Measurements from ENCODE around the gene PHACTR1. TPM values are rescaled to one million over a fixed set of nuclear protein-coding genes. Genes with fewer than 3 reads are reported as not detected.

Gene PHACTR1
- total and polyA plus RNA-seq, 2 of the 4 experiments (the other 2 are of a cell fraction): not detected

GRCh38 chr6:12898603-12899002 is 182.0 kb downstream of the PHACTR1 start:
- Histone ChIP-seq H3K4me1 (ENCODE audit: control insufficient read depth, insufficient read depth, low read length) (no peaks in the 10 kb centered on the region), H3K27ac (ENCODE audit: insufficient read depth, low read length) (no peak overlapping the region), H2BK15ac (ENCODE audit: low read depth, low read length) (no peak overlapping the region), H3K14ac (replicated peaks; ENCODE audit: low read depth, low read length) (no peak overlapping the region), H3K18ac (ENCODE audit: low read depth, low read length) (no peak overlapping the region), H3K4ac (ENCODE audit: low read depth, low read length) (no peak overlapping the region), H3K79me1 (ENCODE audit: low read depth in 1 of 2, low read length in 2 of 2) (no peaks in the 10 kb centered on the region), H2AK5ac (ENCODE audit: low read depth, low read length) (no peak overlapping the region), H3K27me3 (ENCODE audit: control insufficient read depth, insufficient read depth, low read length) (no peaks in the 10 kb centered on the region), H3K4me3 (ENCODE audit: insufficient read depth, low read depth, low read length) (no peak overlapping the region), H3K4me2 (ENCODE audit: low read depth, low read length) (no peak overlapping the region), H2AK9ac (replicated peaks; ENCODE audit: low read depth, low read length, poor library complexity) (no peak overlapping the region), H3K9ac (ENCODE audit: low read depth, low read length) (no peak overlapping the region), H2BK120ac (ENCODE audit: low read depth, low read length) (no peak overlapping the region), H2BK5ac (ENCODE audit: low read depth, low read length, poor library complexity, severe bottlenecking) (no peak overlapping the region), H3K56ac (ENCODE audit: extremely low read depth, insufficient read depth, low read length) (no peak overlapping the region), H4K5ac (ENCODE audit: low read depth, low read length) (no peak overlapping the region), H3K23ac (ENCODE audit: low read depth, low read length) (no peak overlapping the region), H2AFZ (replicated peaks; ENCODE audit: low read length, poor library complexity) (no peak overlapping the region), H3K9me1 (ENCODE audit: insufficient read depth, low read length) (no peaks in the 10 kb centered on the region), H3K9me3 (ENCODE audit: control insufficient read depth, insufficient read depth, low read length) (no peaks in the 10 kb centered on the region; the same call in 1 of the 2 replicates), H3K36me3 (ENCODE audit: control insufficient read depth, insufficient read depth, low read length) (no peaks in the 10 kb centered on the region), H4K8ac (ENCODE audit: low read depth in 2 of 2, low read length in 2 of 2) (no peak overlapping the region), H4K20me1 (ENCODE audit: insufficient read depth, low read length) (no peaks in the 10 kb centered on the region), H2BK20ac (ENCODE audit: low read depth, low read length) (no peak overlapping the region), H4K91ac (ENCODE audit: insufficient read depth, low read depth, low read length) (no peak overlapping the region)
- 61% methylated on average over 10 of the region's 10 CpGs; no CpG with 5 or more reads in 1 of the 2 experiments for WGBS, 2 experiments (ENCODE audit: extremely low coverage in 2 of 2, insufficient read length in 1 of 2)
- no TSS peak for BruUV-seq (replicated peaks)
- in situ Hi-C loops (cut with MboI; ENCODE audit: low sequenced_read_pairs): loop anchor here (25.0 kb wide), 2 partner anchors 261 to 1336 kb away; no protein-coding TSS in a partner anchor
- ChIA-PET POLR2A (ENCODE audit: unreplicated experiment) (no interaction called here), CTCF (interaction anchor here (1.5 kb wide), 1 partner anchor 13 kb away, joined by 4 read pairs; no protein-coding TSS in a partner anchor)
- ATAC-seq (ENCODE audit: low read depth) (no peak), DNase-seq (no peak)
- intact Hi-C loops (cut with micrococcal nuclease): loop anchor here (10.0 kb wide), 2 partner anchors 604 to 1244 kb away; partner anchors contain the start of gene EDN1
- dilution Hi-C loops (cut with HindIII; ENCODE audit: low sequenced_read_pairs, unreplicated experiment): no loop called here
- TF ChIP-seq, protein P1, sequence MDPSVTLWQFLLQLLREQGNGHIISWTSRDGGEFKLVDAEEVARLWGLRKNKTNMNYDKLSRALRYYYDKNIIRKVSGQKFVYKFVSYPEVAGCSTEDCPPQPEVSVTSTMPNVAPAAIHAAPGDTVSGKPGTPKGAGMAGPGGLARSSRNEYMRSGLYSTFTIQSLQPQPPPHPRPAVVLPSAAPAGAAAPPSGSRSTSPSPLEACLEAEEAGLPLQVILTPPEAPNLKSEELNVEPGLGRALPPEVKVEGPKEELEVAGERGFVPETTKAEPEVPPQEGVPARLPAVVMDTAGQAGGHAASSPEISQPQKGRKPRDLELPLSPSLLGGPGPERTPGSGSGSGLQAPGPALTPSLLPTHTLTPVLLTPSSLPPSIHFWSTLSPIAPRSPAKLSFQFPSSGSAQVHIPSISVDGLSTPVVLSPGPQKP (IDR thresholded peaks at IDR 0.05; ENCODE audit: borderline replicate concordance, low read depth, low read length): no peak
- no peak for TF ChIP-seq RFX5 (IDR thresholded peaks at IDR 0.05; ENCODE audit: low read depth, low read length)
- no peak for TF ChIP-seq RCOR1 (IDR thresholded peaks at IDR 0.05; ENCODE audit: insufficient replicate concordance, low read length)
- TF ChIP-seq USF2 (IDR thresholded peaks at IDR 0.05; ENCODE audit: low read depth, low read length): no peak
- TF ChIP-seq MAZ (IDR thresholded peaks at IDR 0.05; ENCODE audit: borderline replicate concordance, low read depth, low read length): no peak
- TF ChIP-seq, protein P2, sequence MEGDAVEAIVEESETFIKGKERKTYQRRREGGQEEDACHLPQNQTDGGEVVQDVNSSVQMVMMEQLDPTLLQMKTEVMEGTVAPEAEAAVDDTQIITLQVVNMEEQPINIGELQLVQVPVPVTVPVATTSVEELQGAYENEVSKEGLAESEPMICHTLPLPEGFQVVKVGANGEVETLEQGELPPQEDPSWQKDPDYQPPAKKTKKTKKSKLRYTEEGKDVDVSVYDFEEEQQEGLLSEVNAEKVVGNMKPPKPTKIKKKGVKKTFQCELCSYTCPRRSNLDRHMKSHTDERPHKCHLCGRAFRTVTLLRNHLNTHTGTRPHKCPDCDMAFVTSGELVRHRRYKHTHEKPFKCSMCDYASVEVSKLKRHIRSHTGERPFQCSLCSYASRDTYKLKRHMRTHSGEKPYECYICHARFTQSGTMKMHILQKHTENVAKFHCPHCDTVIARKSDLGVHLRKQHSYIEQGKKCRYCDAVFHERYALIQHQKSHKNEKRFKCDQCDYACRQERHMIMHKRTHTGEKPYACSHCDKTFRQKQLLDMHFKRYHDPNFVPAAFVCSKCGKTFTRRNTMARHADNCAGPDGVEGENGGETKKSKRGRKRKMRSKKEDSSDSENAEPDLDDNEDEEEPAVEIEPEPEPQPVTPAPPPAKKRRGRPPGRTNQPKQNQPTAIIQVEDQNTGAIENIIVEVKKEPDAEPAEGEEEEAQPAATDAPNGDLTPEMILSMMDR (conservative IDR thresholded peaks at IDR 0.05; ENCODE audit: low read depth, low read length): no peak
- TF ChIP-seq NFE2L2 (IDR thresholded peaks at IDR 0.05; ENCODE audit: low read depth, low read length): no peak
- TF ChIP-seq SMC3 (IDR thresholded peaks at IDR 0.05; ENCODE audit: low read depth, low read length): no peak
- TF ChIP-seq RAD21 (IDR thresholded peaks at IDR 0.05; ENCODE audit: low read length): no peak
- no peak for TF ChIP-seq CHD1 (IDR thresholded peaks at IDR 0.05; ENCODE audit: low read depth, low read length)
- no peak for TF ChIP-seq POLR2A (IDR thresholded peaks at IDR 0.05; ENCODE audit: low read depth, low read length)
- TF ChIP-seq BHLHE40 (IDR thresholded peaks at IDR 0.05; ENCODE audit: low read depth, low read length): no peak
- TF ChIP-seq FOS (IDR thresholded peaks at IDR 0.05; ENCODE audit: low read depth, low read length): no peak
